Upper lobe of right lung (tissue), 1 donor: ENCODE measurements around the gene RGS18. TPM values are rescaled to one million over a fixed set of nuclear protein-coding genes. Genes with fewer than 3 reads are reported as not detected.
"Not testable (repeated sequence)": the region's sequence is repeated elsewhere in the genome, so short reads cannot be mapped to it uniquely, and the experiment has no call there.

Source experiments
- ATAC-seq: fragments of 200-7000 bp; cut with Tn5 transposase; one replicate; pipeline ENCODE4 v1.9.1; 2020; ENCODE audit warnings: mild to moderate bottlenecking, moderate library complexity
- DNase-seq: peaks from one replicate; pipeline ENCODE4 v3.0.0-alpha.2; 2020
- H3K27ac ChIP-seq: fragments of 200-600 bp; one replicate; pipeline ENCODE4 v1.8.0; 2022
- H3K27me3 ChIP-seq: fragments of 200-600 bp; one replicate; pipeline ENCODE4 v1.8.0; 2022; ENCODE audit warnings: mild to moderate bottlenecking
- H3K36me3 ChIP-seq: fragments of 200-600 bp; one replicate; pipeline ENCODE4 v1.8.0; 2022
- H3K4me1 ChIP-seq: fragments of 200-600 bp; one replicate; pipeline ENCODE4 v1.8.0; 2022
- H3K4me3 ChIP-seq: fragments of 200-600 bp; one replicate; pipeline ENCODE4 v1.8.0; 2022; ENCODE audit warnings: mild to moderate bottlenecking
- H3K9me3 ChIP-seq: fragments of 200-600 bp; one replicate; pipeline ENCODE4 v1.8.0; 2022
- intact Hi-C: fragments of 100-400 bp; cut with DNase I; formaldehyde crosslinking; loops from one replicate; pipeline ENCODE4 v1.11.0; 2022
- total RNA-seq: library from RNA; stranded (reverse); fragmentation: NEBNext Ultra II Directional; extraction: Animal tissue kit (Norgen Biotek cat#: 25700); gene quantifications from one replicate; pipeline ENCODE4 v1.2.1, GENCODE V29; 2021
- TF ChIP-seq, protein P1 (sequence below): fragments of 200-600 bp; IDR thresholded peaks from one replicate; pipeline ENCODE4 v1.8.0; 2022; ENCODE audit warnings: antibody characterized with exemption
- donor health status: DM: no; HTN: yes; CAD: no; lungs with severe emphysema.

Gene RGS18
- total RNA-seq, 1 donor from 2014 or later = 9.1 TPM

DNA sequence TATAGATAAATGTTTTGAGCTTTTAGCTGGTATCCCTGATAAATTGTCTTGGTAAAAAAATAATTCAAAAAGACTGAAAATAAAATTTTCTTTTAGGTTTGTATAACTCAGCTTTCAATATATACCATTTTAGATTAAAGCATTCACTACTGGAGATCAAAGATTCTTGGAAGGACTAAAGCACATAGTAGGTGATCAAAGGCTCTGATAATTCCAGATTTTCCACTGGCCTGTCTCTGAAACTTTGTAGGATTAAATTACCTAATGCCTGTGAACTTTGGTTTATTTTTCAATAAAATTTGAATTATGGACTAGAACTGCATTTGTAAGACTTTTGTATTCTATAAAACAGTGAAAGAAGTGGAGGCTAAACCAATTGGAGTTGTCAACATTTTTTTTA, 1.2 kb upstream of the RGS18 start:
- H3K4me1 ChIP-seq = no peaks in the 10 kb centered on the region
- intact Hi-C loops = no loop called here
- TF ChIP-seq, protein P1, sequence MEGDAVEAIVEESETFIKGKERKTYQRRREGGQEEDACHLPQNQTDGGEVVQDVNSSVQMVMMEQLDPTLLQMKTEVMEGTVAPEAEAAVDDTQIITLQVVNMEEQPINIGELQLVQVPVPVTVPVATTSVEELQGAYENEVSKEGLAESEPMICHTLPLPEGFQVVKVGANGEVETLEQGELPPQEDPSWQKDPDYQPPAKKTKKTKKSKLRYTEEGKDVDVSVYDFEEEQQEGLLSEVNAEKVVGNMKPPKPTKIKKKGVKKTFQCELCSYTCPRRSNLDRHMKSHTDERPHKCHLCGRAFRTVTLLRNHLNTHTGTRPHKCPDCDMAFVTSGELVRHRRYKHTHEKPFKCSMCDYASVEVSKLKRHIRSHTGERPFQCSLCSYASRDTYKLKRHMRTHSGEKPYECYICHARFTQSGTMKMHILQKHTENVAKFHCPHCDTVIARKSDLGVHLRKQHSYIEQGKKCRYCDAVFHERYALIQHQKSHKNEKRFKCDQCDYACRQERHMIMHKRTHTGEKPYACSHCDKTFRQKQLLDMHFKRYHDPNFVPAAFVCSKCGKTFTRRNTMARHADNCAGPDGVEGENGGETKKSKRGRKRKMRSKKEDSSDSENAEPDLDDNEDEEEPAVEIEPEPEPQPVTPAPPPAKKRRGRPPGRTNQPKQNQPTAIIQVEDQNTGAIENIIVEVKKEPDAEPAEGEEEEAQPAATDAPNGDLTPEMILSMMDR = no peak

DNA sequence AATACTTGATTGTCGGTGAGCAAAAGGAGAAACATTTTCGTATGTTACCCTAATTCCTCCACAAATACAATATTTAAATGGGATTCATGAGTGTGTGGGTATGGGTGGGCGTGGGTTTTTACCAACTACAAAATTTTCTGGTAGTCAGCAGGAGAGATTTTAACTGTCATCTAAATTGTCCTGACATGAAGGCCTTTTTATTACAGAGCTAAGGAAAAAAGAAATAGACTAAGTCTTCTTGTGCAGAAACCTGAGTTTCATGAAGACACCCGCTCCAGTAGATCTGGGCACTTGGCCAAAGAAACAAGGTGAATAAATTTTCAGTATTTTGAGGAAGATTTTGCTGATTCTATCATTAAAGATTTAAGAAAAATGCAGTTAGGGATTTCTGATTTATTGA, 752 bp downstream of the RGS18 start:
- Histone ChIP-seq H3K4me1 (no peaks in the 10 kb centered on the region), H3K9me3 (no peaks in the 10 kb centered on the region), H3K27ac (peak overlapping the region; percentile 49), H3K4me3 (no peak overlapping the region), H3K27me3 (no peaks in the 10 kb centered on the region), H3K36me3 (no peaks in the 10 kb centered on the region)
- DNase-seq (no peak), ATAC-seq (no peak)
- TF ChIP-seq, protein P1 = no peak
- intact Hi-C loops = no loop called here

More for the DNA sequence above, 1.2 kb upstream of the RGS18 start:
- ATAC-seq (no peak), DNase-seq (no peak)
- Histone ChIP-seq H3K27ac (no peak overlapping the region), H3K36me3 (no peaks in the 10 kb centered on the region), H3K4me3 (no peak overlapping the region), H3K9me3 (no peaks in the 10 kb centered on the region), H3K27me3 (no peaks in the 10 kb centered on the region)

DNA sequence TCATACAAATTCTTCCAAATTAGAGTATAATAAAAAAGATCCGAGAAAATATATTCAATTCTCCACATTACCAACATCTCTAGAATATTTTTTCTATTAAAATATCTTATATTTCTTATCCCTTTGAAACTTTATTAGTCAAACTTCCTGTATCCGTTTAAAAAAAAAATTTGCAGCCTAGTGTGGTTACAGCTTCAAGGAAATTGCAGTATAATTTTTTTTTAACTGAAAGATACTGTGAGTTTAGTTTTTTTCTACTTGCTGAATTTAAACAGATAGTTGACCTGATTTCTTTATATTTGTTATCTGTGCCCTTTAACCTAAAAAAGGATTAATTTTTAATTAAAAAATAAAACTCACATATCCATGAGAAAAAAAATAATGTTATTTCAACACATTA, 1.5 kb downstream of the RGS18 start:
- no peak for ATAC-seq
- Histone ChIP-seq H3K27me3 (no peaks in the 10 kb centered on the region), H3K36me3 (no peaks in the 10 kb centered on the region), H3K27ac (peak overlapping the region; percentile 49), H3K9me3 (no peaks in the 10 kb centered on the region), H3K4me3 (no peak overlapping the region), H3K4me1 (no peaks in the 10 kb centered on the region)
- DNase-seq = no peak
- TF ChIP-seq, protein P1 = no peak
- intact Hi-C loops = no loop called here

DNA sequence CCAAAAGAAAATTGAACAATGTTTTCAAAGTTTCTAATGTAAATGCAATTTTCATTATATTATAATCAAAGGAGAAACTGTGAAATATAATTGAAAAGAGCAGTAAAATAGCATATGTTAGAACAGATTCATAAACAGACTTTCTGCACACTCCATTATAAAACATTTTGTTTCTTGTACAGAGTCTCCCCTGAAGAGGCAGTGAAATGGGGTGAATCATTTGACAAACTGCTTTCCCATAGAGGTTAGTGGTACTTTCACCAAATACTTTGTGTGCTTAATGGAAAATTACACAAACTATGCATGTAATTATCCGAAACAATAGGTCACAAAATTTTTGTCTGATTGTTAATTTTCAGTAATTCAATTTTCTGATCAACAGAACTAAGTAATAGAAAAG, 1.9 kb downstream of the RGS18 start:
- Histone ChIP-seq H3K36me3 (no peaks in the 10 kb centered on the region), H3K9me3 (no peaks in the 10 kb centered on the region), H3K27ac (no peak overlapping the region), H3K4me1 (no peaks in the 10 kb centered on the region), H3K27me3 (no peaks in the 10 kb centered on the region), H3K4me3 (no peak overlapping the region)
- ATAC-seq (no peak), DNase-seq (no peak)
- intact Hi-C loops = no loop called here
- TF ChIP-seq, protein P1 = no peak

DNA sequence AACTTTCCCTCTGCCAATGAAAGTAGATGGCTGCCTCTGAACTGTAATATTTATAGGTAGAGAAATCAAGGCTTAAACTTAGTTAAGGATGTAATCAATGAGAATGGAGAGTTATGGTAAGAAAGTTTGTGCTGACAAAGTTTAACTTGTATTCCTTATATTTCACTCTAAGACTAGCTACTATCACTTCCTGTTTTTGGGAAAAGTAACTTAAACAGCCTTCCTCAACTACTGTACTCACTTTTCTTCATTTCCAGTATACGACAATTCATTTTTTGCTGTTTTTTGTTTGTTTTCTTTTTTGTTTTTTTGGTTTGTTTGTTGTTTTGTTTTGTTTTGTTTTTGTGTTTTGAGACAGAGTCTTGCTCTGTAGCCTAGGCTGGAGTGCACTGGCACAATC, 3.7 kb downstream of the RGS18 start:
- Histone ChIP-seq H3K4me1 (no peaks in the 10 kb centered on the region), H3K36me3 (no peaks in the 10 kb centered on the region), H3K9me3 (no peaks in the 10 kb centered on the region), H3K27ac (no peak overlapping the region), H3K4me3 (no peak overlapping the region), H3K27me3 (no peaks in the 10 kb centered on the region)
- ATAC-seq (no peak), DNase-seq (no peak)
- TF ChIP-seq, protein P1 = no peak
- intact Hi-C loops = no loop called here

DNA sequence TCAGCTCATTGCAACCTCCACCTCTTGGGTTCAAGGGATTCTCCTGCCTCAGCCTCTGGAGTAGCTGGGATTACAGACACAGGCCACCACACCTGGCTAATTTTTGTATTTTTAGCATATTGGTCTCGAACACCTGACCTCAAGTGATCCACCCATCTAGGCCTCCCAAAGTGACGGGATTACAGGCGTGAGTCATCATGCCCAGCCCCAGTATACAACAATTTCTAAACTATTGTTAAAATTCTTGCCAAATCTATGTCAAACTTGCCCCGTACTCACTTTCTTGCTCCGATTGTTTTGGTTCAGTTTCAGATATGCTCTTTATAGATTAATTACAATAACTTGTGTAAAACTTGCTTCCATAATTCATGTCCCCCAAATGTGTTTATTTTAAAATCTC, 4.1 kb downstream of the RGS18 start:
- Histone ChIP-seq H3K36me3 (no peaks in the 10 kb centered on the region), H3K9me3 (no peaks in the 10 kb centered on the region), H3K4me3 (no peak overlapping the region), H3K4me1 (no peaks in the 10 kb centered on the region), H3K27ac (no peak overlapping the region), H3K27me3 (no peaks in the 10 kb centered on the region)
- intact Hi-C loops = no loop called here
- TF ChIP-seq, protein P1 = no peak
- DNase-seq (no peak), ATAC-seq (no peak)

DNA sequence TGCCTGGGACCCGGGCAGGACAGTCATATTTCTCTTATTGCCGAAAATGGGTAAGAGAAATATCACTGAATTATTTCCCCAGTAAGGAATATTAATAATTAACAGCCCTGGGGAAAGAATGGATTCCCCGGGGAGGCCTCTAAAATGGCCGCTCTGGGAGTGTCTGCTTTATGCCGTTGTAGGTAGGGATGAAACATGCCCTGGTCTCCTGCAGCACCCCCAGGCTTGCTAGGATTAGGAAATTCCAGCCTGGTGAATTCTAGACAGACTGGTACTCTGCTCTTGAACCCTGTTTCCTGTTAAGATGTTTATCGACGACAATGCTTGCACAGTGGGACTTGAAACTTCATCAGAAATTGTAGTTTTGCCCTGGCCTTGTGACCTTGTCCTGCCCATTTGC, 6.7 kb downstream of the RGS18 start:
- H3K27me3 ChIP-seq, DNase-seq, ATAC-seq, H3K9me3 ChIP-seq, H3K4me3 ChIP-seq, H3K4me1 ChIP-seq, H3K27ac ChIP-seq, intact Hi-C loops, H3K36me3 ChIP-seq: not testable (repeated sequence)
